Measurements from ENCODE around the gene TTBK2. TPM values are rescaled to one million over a fixed set of nuclear protein-coding genes. Genes with fewer than 3 reads are reported as not detected.

TTBK2 gene
- total RNA-seq, 1 donor from 2014 or later: 19.8 TPM

DNA sequence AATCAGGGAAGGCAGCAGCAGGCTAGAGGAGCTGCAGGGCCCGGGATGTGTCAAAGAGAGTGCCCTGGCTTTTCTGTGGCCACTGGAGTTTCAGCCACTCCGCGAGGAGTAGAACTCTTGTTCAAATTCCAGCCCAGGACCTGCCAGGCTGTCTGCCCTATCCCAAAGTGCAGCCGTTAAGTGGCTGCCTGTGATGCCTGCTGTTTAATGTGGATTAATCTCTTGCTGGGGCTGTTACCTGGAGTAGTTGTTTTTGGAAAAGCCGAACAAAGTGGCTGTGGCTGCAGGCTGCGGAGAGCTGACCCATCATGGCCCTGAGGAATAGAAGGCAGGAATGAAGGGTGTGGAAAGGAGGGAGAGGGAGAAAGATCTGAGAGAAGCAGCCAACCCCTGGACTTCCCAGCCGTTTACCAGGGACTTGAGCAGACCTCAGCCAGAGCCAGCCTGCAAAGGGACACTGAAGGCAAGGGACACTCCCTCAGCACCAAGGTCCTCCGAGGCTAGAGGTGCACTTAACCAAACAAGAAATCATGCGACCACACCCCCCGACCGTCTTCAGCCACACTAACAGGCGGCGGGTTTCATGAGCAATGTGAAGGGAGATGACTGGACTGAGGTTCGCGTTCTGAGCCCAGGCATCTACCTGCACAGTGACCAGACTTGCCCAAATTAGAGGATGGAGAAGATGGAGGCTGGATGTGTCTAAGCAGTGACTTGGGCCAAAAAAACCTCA lies 188.3 kb downstream of the TTBK2 start:
- Mint-ChIP-seq H3K27ac (no peak overlapping the region), H3K36me3 (ENCODE audit: low read depth) (peaks cover 62% of the 10 kb centered on the region), H3K9me3 (no peaks in the 10 kb centered on the region), H3K4me1 (peaks cover 9% of the 10 kb centered on the region), H3K4me3 (no peak overlapping the region), H3K27me3 (no peaks in the 10 kb centered on the region)
- TF ChIP-seq, protein P1, sequence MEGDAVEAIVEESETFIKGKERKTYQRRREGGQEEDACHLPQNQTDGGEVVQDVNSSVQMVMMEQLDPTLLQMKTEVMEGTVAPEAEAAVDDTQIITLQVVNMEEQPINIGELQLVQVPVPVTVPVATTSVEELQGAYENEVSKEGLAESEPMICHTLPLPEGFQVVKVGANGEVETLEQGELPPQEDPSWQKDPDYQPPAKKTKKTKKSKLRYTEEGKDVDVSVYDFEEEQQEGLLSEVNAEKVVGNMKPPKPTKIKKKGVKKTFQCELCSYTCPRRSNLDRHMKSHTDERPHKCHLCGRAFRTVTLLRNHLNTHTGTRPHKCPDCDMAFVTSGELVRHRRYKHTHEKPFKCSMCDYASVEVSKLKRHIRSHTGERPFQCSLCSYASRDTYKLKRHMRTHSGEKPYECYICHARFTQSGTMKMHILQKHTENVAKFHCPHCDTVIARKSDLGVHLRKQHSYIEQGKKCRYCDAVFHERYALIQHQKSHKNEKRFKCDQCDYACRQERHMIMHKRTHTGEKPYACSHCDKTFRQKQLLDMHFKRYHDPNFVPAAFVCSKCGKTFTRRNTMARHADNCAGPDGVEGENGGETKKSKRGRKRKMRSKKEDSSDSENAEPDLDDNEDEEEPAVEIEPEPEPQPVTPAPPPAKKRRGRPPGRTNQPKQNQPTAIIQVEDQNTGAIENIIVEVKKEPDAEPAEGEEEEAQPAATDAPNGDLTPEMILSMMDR (IDR thresholded peaks at IDR 0.05): no peak
- DNase-seq: no peak
- no peak for ATAC-seq (ENCODE audit: low read depth)
- CTCF ChIA-PET: no interaction called here
- POLR2A ChIA-PET: no interaction called here
- intact Hi-C loops (cut with micrococcal nuclease): loop anchor here (10.0 kb wide), 1 partner anchor 457 kb away; the partner anchor contains the start of genes GANC and TMEM87A

DNA sequence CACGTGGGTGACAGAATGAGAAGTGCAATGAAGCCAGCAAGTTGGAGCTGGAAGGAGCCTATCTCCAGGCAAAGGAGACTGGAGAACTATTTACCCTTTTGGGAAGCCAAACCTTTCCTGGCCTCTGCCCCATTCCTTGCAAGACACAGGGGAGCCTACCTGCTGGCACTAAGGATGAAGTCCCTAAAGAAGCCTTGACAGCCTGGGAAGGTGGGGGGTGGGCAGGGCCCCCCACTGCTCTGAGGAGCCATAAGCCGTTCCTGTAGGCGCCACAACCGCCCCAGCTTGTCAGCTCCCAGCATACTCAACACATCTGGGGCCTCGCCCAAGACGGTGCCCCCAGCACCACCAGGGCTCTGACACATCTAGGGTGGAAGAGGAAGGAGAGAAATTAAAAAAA lies 189.1 kb downstream of the TTBK2 start:
- no peaks in the 10 kb centered on the region for H3K9me3 Mint-ChIP-seq
- DNase-seq: no peak
- H3K27ac Mint-ChIP-seq: no peak overlapping the region
- TF ChIP-seq, protein P1 (IDR thresholded peaks at IDR 0.05): no peak
- ChIA-PET POLR2A (no interaction called here), CTCF (no interaction called here)
- no peaks in the 10 kb centered on the region for H3K27me3 Mint-ChIP-seq
- intact Hi-C loops (cut with micrococcal nuclease): loop anchor here (10.0 kb wide), 1 partner anchor 457 kb away; the partner anchor contains the start of genes GANC and TMEM87A
- H3K4me3 Mint-ChIP-seq: no peak overlapping the region
- H3K4me1 Mint-ChIP-seq: peaks cover 7% of the 10 kb centered on the region
- ATAC-seq (ENCODE audit: low read depth): no peak
- H3K36me3 Mint-ChIP-seq (ENCODE audit: low read depth): peaks cover 69% of the 10 kb centered on the region

GRCh38 chr15:42730536-42730935 lies 190.0 kb downstream of the TTBK2 start:
- no peak overlapping the region for H3K4me3 Mint-ChIP-seq
- ATAC-seq (ENCODE audit: low read depth): no peak
- H3K36me3 Mint-ChIP-seq (ENCODE audit: low read depth): peaks cover 77% of the 10 kb centered on the region
- H3K27ac Mint-ChIP-seq: no peak overlapping the region
- POLR2A ChIA-PET: no interaction called here
- H3K4me1 Mint-ChIP-seq: peaks cover 3% of the 10 kb centered on the region
- TF ChIP-seq, protein P1 (IDR thresholded peaks at IDR 0.05): no peak
- no peaks in the 10 kb centered on the region for H3K27me3 Mint-ChIP-seq
- DNase-seq: no peak
- CTCF ChIA-PET: no interaction called here
- no peaks in the 10 kb centered on the region for H3K9me3 Mint-ChIP-seq
- intact Hi-C loops (cut with micrococcal nuclease): loop anchor here (10.0 kb wide), 1 partner anchor 456 kb away; the partner anchor contains the start of genes GANC and TMEM87A

DNA sequence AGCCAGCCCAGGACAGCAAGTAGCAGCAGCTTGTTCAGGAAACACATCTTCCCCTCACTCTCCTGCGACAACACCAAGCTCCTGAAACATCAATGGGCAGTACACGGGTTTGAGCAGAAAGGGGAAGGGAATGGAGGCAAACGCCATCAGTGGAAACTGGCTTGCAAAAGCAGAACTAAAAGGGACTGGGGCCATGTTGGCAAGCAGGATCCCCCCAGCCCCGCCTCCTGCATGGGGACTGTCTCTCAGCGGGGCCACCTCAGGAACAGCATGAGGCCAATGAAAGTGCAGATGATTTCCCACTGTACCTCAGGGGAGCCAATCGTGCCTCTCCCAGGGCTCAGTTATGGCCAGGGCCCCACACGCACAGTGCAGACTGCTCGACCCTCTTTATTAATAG lies 190.4 kb downstream of the TTBK2 start:
- no peak overlapping the region for H3K4me3 Mint-ChIP-seq
- DNase-seq (no peak), ATAC-seq (ENCODE audit: low read depth) (no peak)
- H3K27me3 Mint-ChIP-seq: no peaks in the 10 kb centered on the region
- CTCF ChIA-PET: no interaction called here
- H3K4me1 Mint-ChIP-seq: no peaks in the 10 kb centered on the region
- TF ChIP-seq, protein P1 (IDR thresholded peaks at IDR 0.05): no peak
- peaks cover 80% of the 10 kb centered on the region for H3K36me3 Mint-ChIP-seq (ENCODE audit: low read depth)
- H3K9me3 Mint-ChIP-seq: no peaks in the 10 kb centered on the region
- intact Hi-C loops (cut with micrococcal nuclease): loop anchor here (10.0 kb wide), 1 partner anchor 455 kb away; the partner anchor contains the start of genes GANC and TMEM87A
- POLR2A ChIA-PET: no interaction called here
- no peak overlapping the region for H3K27ac Mint-ChIP-seq

DNA sequence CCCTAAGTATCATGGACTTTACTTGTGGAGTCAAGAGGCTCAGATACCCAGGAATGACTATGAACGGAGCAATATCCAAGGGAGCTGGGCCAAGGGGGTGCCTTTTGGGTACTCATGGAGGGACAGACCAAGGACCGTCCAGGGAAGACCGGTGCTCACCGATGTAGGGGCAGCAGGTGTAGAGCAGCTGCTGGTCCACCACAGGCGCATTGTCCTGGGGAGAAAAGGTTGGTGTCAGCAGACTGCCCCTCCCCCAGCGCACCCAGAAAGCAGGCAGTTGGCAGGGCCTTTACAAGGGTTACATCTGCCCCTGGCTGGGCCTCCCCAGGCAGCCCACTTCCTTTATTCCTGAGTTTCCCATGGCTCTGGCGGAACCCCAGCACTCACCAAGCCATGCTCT lies 191.2 kb downstream of the TTBK2 start:
- Mint-ChIP-seq H3K4me3 (no peak overlapping the region), H3K36me3 (ENCODE audit: low read depth) (peaks cover 87% of the 10 kb centered on the region), H3K9me3 (no peaks in the 10 kb centered on the region), H3K27me3 (no peaks in the 10 kb centered on the region), H3K4me1 (no peaks in the 10 kb centered on the region), H3K27ac (no peak overlapping the region)
- CTCF ChIA-PET: no interaction called here
- POLR2A ChIA-PET: no interaction called here
- intact Hi-C loops (cut with micrococcal nuclease): no loop called here
- ATAC-seq (ENCODE audit: low read depth): no peak
- DNase-seq: no peak
- TF ChIP-seq, protein P1 (IDR thresholded peaks at IDR 0.05): no peak
